ENCODE measurements around the gene FAAP20. TPM values are rescaled to one million over a fixed set of nuclear protein-coding genes. Genes with fewer than 3 reads are reported as not detected.

FAAP20 gene
- total RNA-seq, 1 experiment from 2014 or later: 112 TPM

- DNase-seq (ENCODE audit: low read depth, low spot score): no peak
- Histone ChIP-seq H3K4me1 (ENCODE audit: control insufficient read depth in 1 of 2, insufficient read depth in 2 of 2, low read length in 2 of 2) (no peaks in the 10 kb centered on the region), H3K4me2 (ENCODE audit: low read length) (no peak overlapping the region), H2AFZ (ENCODE audit: low read depth, low read length, poor library complexity, severe bottlenecking) (no peak overlapping the region), H3K27ac (ENCODE audit: low read depth, low read length) (no peak overlapping the region), H3K4me3 (replicated peaks in 1 of 2; ENCODE audit: low read depth in 1 of 2, low read length in 2 of 2) (no peak overlapping the region), H3K9me2 (ENCODE audit: insufficient read depth) (no peaks in the 10 kb centered on the region), H3K36me3 (ENCODE audit: control insufficient read depth in 1 of 2, insufficient read depth in 2 of 2, low read length in 2 of 2) (peaks cover 0 to 6% of the 10 kb centered on the region in 2 experiments; a peak in 1 of 4 replicates), H3K27me3 (ENCODE audit: insufficient read depth, low read length) (no peaks in the 10 kb centered on the region), H3K9ac (ENCODE audit: low read length) (no peak overlapping the region), H4K20me1 (ENCODE audit: insufficient read depth) (no peaks in the 10 kb centered on the region), H3K79me2 (ENCODE audit: insufficient read depth, low read length) (no peaks in the 10 kb centered on the region), H3K9me3 (ENCODE audit: control insufficient read depth in 1 of 2, insufficient read depth in 1 of 2, low read depth in 1 of 2, low read length in 2 of 2) (peaks cover 3 to 6% of the 10 kb centered on the region in 2 experiments; a peak in 2 of 4 replicates)
- RAD21 ChIA-PET (ENCODE audit: low non-redundant PET in 1 of 2, low total read pairs in 2 of 2, uncharacterized antibody in 2 of 2, unreplicated experiment in 2 of 2): no interaction called here
- CTCF ChIA-PET: interaction anchor here (1.0 kb wide), 1 partner anchor 9 kb away, joined by 3 read pairs; no protein-coding TSS in a partner anchor
- no TSS peak for BruUV-seq (replicated peaks)
- POLR2A ChIA-PET: no interaction called here
- intact Hi-C loops (cut with micrococcal nuclease): no loop called here
- TF ChIP-seq SP1 (IDR thresholded peaks at IDR 0.05; ENCODE audit: low read depth): no peak
- no peak for TF ChIP-seq EZH2phosphoT487 (IDR thresholded peaks at IDR 0.05; ENCODE audit: borderline replicate concordance)
- TF ChIP-seq CBX3 (IDR thresholded peaks at IDR 0.05; ENCODE audit: low read depth): no peak
- no peak for TF ChIP-seq SRF (IDR thresholded peaks at IDR 0.05; ENCODE audit: low read depth)
- TF ChIP-seq CTCF (IDR thresholded peaks at IDR 0.05 in 2 of 3, conservative IDR thresholded peaks at IDR 0.05 in 1 of 3; ENCODE audit: borderline replicate concordance in 1 of 3, insufficient read depth in 1 of 3, low read depth in 2 of 3, low read length in 2 of 3): no peak
- TF ChIP-seq JUND (IDR thresholded peaks at IDR 0.05): no peak
- TF ChIP-seq, protein P1, sequence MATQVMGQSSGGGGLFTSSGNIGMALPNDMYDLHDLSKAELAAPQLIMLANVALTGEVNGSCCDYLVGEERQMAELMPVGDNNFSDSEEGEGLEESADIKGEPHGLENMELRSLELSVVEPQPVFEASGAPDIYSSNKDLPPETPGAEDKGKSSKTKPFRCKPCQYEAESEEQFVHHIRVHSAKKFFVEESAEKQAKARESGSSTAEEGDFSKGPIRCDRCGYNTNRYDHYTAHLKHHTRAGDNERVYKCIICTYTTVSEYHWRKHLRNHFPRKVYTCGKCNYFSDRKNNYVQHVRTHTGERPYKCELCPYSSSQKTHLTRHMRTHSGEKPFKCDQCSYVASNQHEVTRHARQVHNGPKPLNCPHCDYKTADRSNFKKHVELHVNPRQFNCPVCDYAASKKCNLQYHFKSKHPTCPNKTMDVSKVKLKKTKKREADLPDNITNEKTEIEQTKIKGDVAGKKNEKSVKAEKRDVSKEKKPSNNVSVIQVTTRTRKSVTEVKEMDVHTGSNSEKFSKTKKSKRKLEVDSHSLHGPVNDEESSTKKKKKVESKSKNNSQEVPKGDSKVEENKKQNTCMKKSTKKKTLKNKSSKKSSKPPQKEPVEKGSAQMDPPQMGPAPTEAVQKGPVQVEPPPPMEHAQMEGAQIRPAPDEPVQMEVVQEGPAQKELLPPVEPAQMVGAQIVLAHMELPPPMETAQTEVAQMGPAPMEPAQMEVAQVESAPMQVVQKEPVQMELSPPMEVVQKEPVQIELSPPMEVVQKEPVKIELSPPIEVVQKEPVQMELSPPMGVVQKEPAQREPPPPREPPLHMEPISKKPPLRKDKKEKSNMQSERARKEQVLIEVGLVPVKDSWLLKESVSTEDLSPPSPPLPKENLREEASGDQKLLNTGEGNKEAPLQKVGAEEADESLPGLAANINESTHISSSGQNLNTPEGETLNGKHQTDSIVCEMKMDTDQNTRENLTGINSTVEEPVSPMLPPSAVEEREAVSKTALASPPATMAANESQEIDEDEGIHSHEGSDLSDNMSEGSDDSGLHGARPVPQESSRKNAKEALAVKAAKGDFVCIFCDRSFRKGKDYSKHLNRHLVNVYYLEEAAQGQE (IDR thresholded peaks at IDR 0.05; ENCODE audit: low read depth): no peak
- TF ChIP-seq ZBTB33 (IDR thresholded peaks at IDR 0.05; ENCODE audit: extremely low read depth, insufficient replicate concordance, low read length): no peak
- TF ChIP-seq FOSL1 (IDR thresholded peaks at IDR 0.05; ENCODE audit: low read depth): no peak
- TF ChIP-seq SIN3A (IDR thresholded peaks at IDR 0.05; ENCODE audit: low read depth): no peak
- TF ChIP-seq ZFX (IDR thresholded peaks at IDR 0.05): no peak
- TF ChIP-seq EGR1 (IDR thresholded peaks at IDR 0.05; ENCODE audit: low read depth): no peak
- no peak for TF ChIP-seq TCF7L2 (IDR thresholded peaks at IDR 0.05; ENCODE audit: borderline replicate concordance, extremely low read depth, insufficient read depth, insufficient read length)
- no peak for TF ChIP-seq ELF1 (IDR thresholded peaks at IDR 0.05; ENCODE audit: borderline replicate concordance, low read depth)
- no peak for TF ChIP-seq YY1 (IDR thresholded peaks at IDR 0.05; ENCODE audit: extremely low read depth, insufficient replicate concordance, low read depth, low read length)
- no peak for TF ChIP-seq CEBPB (IDR thresholded peaks at IDR 0.05; ENCODE audit: low read depth)
- TF ChIP-seq POLR2AphosphoS5 (IDR thresholded peaks at IDR 0.05; ENCODE audit: low read depth, low read length): no peak
- ATAC-seq: peak; percentile 35; the same call in 1 of the 2 replicates
These were observed 28.9 kb downstream of the FAAP20 start for GRCh38 chr1:2165646-2166045.
